SK-N-SH (cell line): ENCODE measurements around the gene ASCC3. TPM values are rescaled to one million over a fixed set of nuclear protein-coding genes. Genes with fewer than 3 reads are reported as not detected.

Experiments
- CTCF ChIA-PET: fragments of 300-600, 350-600 bp; formaldehyde crosslinking; extraction: SDS; loops from one replicate; lab custom pipeline; 2021; lab: Yijun Ruan, JAX
- POLR2A ChIA-PET: fragments of 350-600 bp; sonication (Branson Sonifier 250); formaldehyde crosslinking; extraction: SDS; loops from one replicate; lab custom pipeline; 2020; ENCODE audit warnings: antibody characterized with exemption, inconsistent platforms; lab: Yijun Ruan, JAX
- DNase-seq: peaks from one replicate; pipeline ENCODE4 v3.0.0; 2012
- H2AFZ ChIP-seq: fragments of 200-600 bp; sonication (generic); 2 replicates; pipeline ENCODE4 v1.8.1; 2016; ENCODE audit warnings: antibody characterized with exemption, mild to moderate bottlenecking, low read depth
- H3F3A ChIP-seq: fragments of 200-600 bp; sonication (generic); replicated peaks from 2 replicates; pipeline ENCODE3; 2016; ENCODE audit warnings: antibody characterized with exemption, mild to moderate bottlenecking; ENCODE audit not compliant: insufficient read depth
- H3K27ac ChIP-seq, 2 experiments: fragments of 200-500 bp in 1 of 2; fragments of 200-600 bp in 1 of 2; sonication (Bioruptor generic) in 1 of 2; sonication (generic), shearing (Covaris generic) in 1 of 2; 2 replicates each; pipeline versions ENCODE4 v1.5.1 to v1.6.1; 2014 to 2016; ENCODE audit warnings: low read depth in 2 of 2, inconsistent platforms in 1 of 2, low read length in 1 of 2, mild to moderate bottlenecking in 1 of 2, mixed read lengths in 1 of 2
- H3K27me3 ChIP-seq: fragments of 200-600 bp; sonication (generic), shearing (Covaris generic); 2 replicates; pipeline ENCODE4 v1.6.1; 2016; ENCODE audit warnings: mixed run types; ENCODE audit not compliant: insufficient read depth
- H3K36me3 ChIP-seq, 2 experiments: fragments of 200-500 bp in 1 of 2; fragments of 200-600 bp in 1 of 2; sonication (Bioruptor generic) in 1 of 2; sonication (generic) in 1 of 2; replicated peaks in 1 of 2; 2 replicates each; pipeline versions ENCODE3 to v1.5.1; 2014 to 2016; ENCODE audit warnings: low read length in 1 of 2, mild to moderate bottlenecking in 1 of 2; ENCODE audit not compliant: insufficient read depth in 2 of 2, control insufficient read depth in 1 of 2
- H3K4me1 ChIP-seq, 2 experiments: fragments of 200-500 bp in 1 of 2; fragments of 200-600 bp in 1 of 2; sonication (Bioruptor generic) in 1 of 2; sonication (generic), shearing (Covaris generic) in 1 of 2; 2 replicates each; pipeline versions ENCODE4 v1.5.1 to v1.6.1; 2014 to 2016; ENCODE audit warnings: low read depth in 1 of 2, low read length in 1 of 2, mixed run types in 1 of 2; ENCODE audit not compliant: insufficient read depth in 2 of 2, control insufficient read depth in 1 of 2
- H3K4me2 ChIP-seq: fragments of 200-600 bp; sonication (generic), shearing (Covaris generic); 2 replicates; pipeline ENCODE4 v1.6.1; 2017; ENCODE audit warnings: mixed run types
- H3K4me3 ChIP-seq, 2 experiments: fragments of 200-500 bp in 1 of 2; fragments of 200-600 bp in 1 of 2; sonication (Bioruptor generic) in 1 of 2; sonication (generic), shearing (Covaris generic) in 1 of 2; 2 replicates each; pipeline versions ENCODE4 v1.5.1 to v1.8.1; 2014 to 2016; ENCODE audit warnings: low read depth in 2 of 2, inconsistent platforms in 1 of 2, low read length in 1 of 2, mild to moderate bottlenecking in 1 of 2, mixed read lengths in 1 of 2, moderate library complexity in 1 of 2
- H3K79me2 ChIP-seq: fragments of 200-600 bp; sonication (generic); 2 replicates; pipeline ENCODE4 v1.8.1; 2017; ENCODE audit warnings: mild to moderate bottlenecking; ENCODE audit not compliant: insufficient read depth
- H3K9ac ChIP-seq: fragments of 200-600 bp; sonication (generic); 2 replicates; pipeline ENCODE4 v1.6.1; 2017; ENCODE audit warnings: mixed run types
- H3K9me2 ChIP-seq: fragments of 200-600 bp; sonication (generic); 2 replicates; pipeline ENCODE4 v1.6.1; 2017; ENCODE audit warnings: mixed run types
- H3K9me3 ChIP-seq: fragments of 200-600 bp; sonication (generic); 2 replicates; pipeline ENCODE4 v1.6.1; 2017; ENCODE audit warnings: mixed run types, mild to moderate bottlenecking, moderate library complexity
- H4K20me1 ChIP-seq: fragments of 200-600 bp; sonication (generic); 2 replicates; pipeline ENCODE4 v1.6.1; 2017; ENCODE audit warnings: mild to moderate bottlenecking, mixed run types; ENCODE audit not compliant: insufficient read depth
- CHD2 ChIP-seq: fragments of 150-350 bp; IDR thresholded peaks from 2 replicates; pipeline ENCODE4 v1.6.1; 2018; ENCODE audit warnings: low read length; ENCODE audit not compliant: partially characterized antibody
- EP300 ChIP-seq, 2 experiments: IDR thresholded peaks; 2 replicates each; pipeline versions ENCODE4 v1.4.0 to v1.6.1; 2012; ENCODE audit warnings: borderline replicate concordance in 1 of 2, low read depth in 1 of 2, low read length in 1 of 2
- FOSL2 ChIP-seq: IDR thresholded peaks from 2 replicates; pipeline ENCODE4 v1.4.0; 2012; ENCODE audit warnings: low read depth, mild to moderate bottlenecking, moderate library complexity, borderline replicate concordance
- FOXJ3 ChIP-seq: sonication (generic); formaldehyde crosslinking; IDR thresholded peaks from 2 replicates; pipeline ENCODE4 v1.5.1; 2020; ENCODE audit warnings: mild to moderate bottlenecking, missing genetic modification reagents
- GATA2 ChIP-seq: sonication (generic); formaldehyde crosslinking; IDR thresholded peaks from 2 replicates; pipeline ENCODE4 v1.5.0; 2020; ENCODE audit warnings: mild to moderate bottlenecking, missing genetic modification reagents
- IRF3 ChIP-seq: fragments of 150-350 bp; IDR thresholded peaks from 2 replicates; pipeline ENCODE4 v1.6.1; 2016; ENCODE audit warnings: mild to moderate bottlenecking, low read depth, low read length
- JUND ChIP-seq: IDR thresholded peaks from 2 replicates; pipeline ENCODE4 v1.4.0; 2012
- MXI1 ChIP-seq: IDR thresholded peaks from 2 replicates; pipeline ENCODE4 v1.6.1; 2012; ENCODE audit warnings: mild to moderate bottlenecking, low read depth, low read length, improper control_type of control experiment
- TEAD4 ChIP-seq: IDR thresholded peaks from 2 replicates; pipeline ENCODE4 v1.4.0; 2012; ENCODE audit warnings: mild to moderate bottlenecking, borderline replicate concordance; ENCODE audit not compliant: insufficient read depth
- USF2 ChIP-seq: fragments of 150-350 bp; IDR thresholded peaks from 2 replicates; pipeline ENCODE4 v1.6.1; 2017; ENCODE audit warnings: antibody characterized with exemption, low read length, low read depth, borderline replicate concordance
- ZBTB33 ChIP-seq: IDR thresholded peaks from 2 replicates; pipeline ENCODE4 v1.4.0; 2012; ENCODE audit warnings: low read depth, borderline replicate concordance
- WGBS: methylation state at CpG from one replicate; pipeline ENCODE4 v1.1.6; 2017; ENCODE audit warnings: low lambda C conversion rate; 5-methylcytosine and 5-hydroxymethylcytosine counted together
- polyA plus RNA-seq, 3 experiments: library from polyadenylated mRNA; depleted of rRNA; stranded (reverse); fragments of >200 nt; gene quantifications; 2 replicates each; pipeline ENCODE4 v1.2.3, GENCODE V29; 2012
- TF ChIP-seq, protein P1 (sequence below): IDR thresholded peaks from 2 replicates; pipeline ENCODE4 v1.4.0; 2012; ENCODE audit warnings: low read depth

The ASCC3 gene
- polyA plus RNA-seq, 1 of the 3 experiments (the other 2 are of a cell fraction) = 17.9 TPM

DNA sequence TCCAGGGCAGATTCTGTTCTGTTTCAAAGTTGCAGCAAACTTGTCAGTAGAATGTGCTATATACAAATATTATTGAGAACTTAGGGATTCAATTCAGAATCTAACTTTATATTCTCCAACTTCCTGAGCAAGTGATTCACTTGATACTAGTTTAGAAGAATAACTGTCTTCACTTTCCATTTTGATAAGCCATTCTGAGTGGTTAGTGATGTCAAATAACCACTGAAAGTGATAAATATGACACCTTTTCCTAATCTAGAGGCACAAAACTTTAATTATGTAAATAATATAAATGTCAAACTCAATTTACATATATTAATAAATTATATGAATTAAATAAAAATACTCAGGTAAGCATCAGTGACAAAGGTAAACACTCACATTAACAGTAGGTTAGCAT, 395.9 kb downstream of the ASCC3 start:
- Histone ChIP-seq H3K27me3 (peaks cover 30% of the 10 kb centered on the region; the same call in 1 of the 2 replicates), H3K27ac (no peak overlapping the region), H2AFZ (no peak overlapping the region), H4K20me1 (no peaks in the 10 kb centered on the region), H3K4me2 (no peak overlapping the region), H3K4me1 (no peaks in the 10 kb centered on the region), H3K36me3 (no peaks in the 10 kb centered on the region), H3K4me3 (no peak overlapping the region), H3K9me3 (no peaks in the 10 kb centered on the region), H3F3A (no peaks in the 10 kb centered on the region), H3K79me2 (no peaks in the 10 kb centered on the region), H3K9ac (no peak overlapping the region), H3K9me2 (no peaks in the 10 kb centered on the region)
- POLR2A ChIA-PET = no interaction called here
- no peak for DNase-seq
- CTCF ChIA-PET = no interaction called here
- TF ChIP-seq EP300 (IDR thresholded peaks at IDR 0.05; ENCODE audit: borderline replicate concordance in 1 of 2, low read depth in 1 of 2, low read length in 1 of 2) = no peak
- TF ChIP-seq MXI1 = no peak
- no peak for TF ChIP-seq IRF3
- TF ChIP-seq JUND = no peak
- no peak for TF ChIP-seq CHD2
- TF ChIP-seq, protein P1, sequence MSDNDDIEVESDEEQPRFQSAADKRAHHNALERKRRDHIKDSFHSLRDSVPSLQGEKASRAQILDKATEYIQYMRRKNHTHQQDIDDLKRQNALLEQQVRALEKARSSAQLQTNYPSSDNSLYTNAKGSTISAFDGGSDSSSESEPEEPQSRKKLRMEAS = no peak
- TF ChIP-seq FOXJ3 (CRISPR knock-in tag) = no peak
- TF ChIP-seq TEAD4 = no peak
- TF ChIP-seq FOSL2 = no peak
- no peak for TF ChIP-seq GATA2 (CRISPR knock-in tag)
- TF ChIP-seq ZBTB33 = no peak
- no peak for TF ChIP-seq USF2

- no peaks in the 10 kb centered on the region for H3K4me1 ChIP-seq
- no peak overlapping the region for H3K27ac ChIP-seq
- peaks cover 28% of the 10 kb centered on the region; the same call in 1 of the 2 replicates for H3K27me3 ChIP-seq
- H3K79me2 ChIP-seq = no peaks in the 10 kb centered on the region
- ChIA-PET POLR2A (no interaction called here), CTCF (no interaction called here)
- no peak overlapping the region for H3K4me3 ChIP-seq
- DNase-seq = no peak
- WGBS = 43% methylated on average over 5 of the region's 5 CpGs
- no peak overlapping the region for H3K9ac ChIP-seq
- no peaks in the 10 kb centered on the region for H3F3A ChIP-seq
- H3K9me3 ChIP-seq = no peaks in the 10 kb centered on the region
- no peaks in the 10 kb centered on the region for H4K20me1 ChIP-seq
- no peaks in the 10 kb centered on the region for H3K36me3 ChIP-seq
- no peaks in the 10 kb centered on the region for H3K9me2 ChIP-seq
- no peak overlapping the region for H3K4me2 ChIP-seq
- no peak overlapping the region for H2AFZ ChIP-seq
- no peak for TF ChIP-seq MXI1
- no peak for TF ChIP-seq IRF3
- no peak for TF ChIP-seq FOXJ3 (CRISPR knock-in tag)
- no peak for TF ChIP-seq USF2
Observed at GRCh38 chr6:100484474-100484873, 396.7 kb downstream of the ASCC3 start.
